ENCODE measurements around the gene FKBP7. TPM values are rescaled to one million over a fixed set of nuclear protein-coding genes. Genes with fewer than 3 reads are reported as not detected.

Gene FKBP7
- total and polyA plus RNA-seq, 2 of the 13 experiments (the other 11 are each of a cell fraction or from before 2014, with no cell fraction given): 12.4 to 14.8 TPM

- peak; percentile 88; the same call in 1 of the 2 replicates for TF ChIP-seq ZFP91 (CRISPR knock-in tag; IDR thresholded peaks at IDR 0.05; ENCODE audit: borderline replicate concordance)
- TF ChIP-seq STAG1 (CRISPR knock-in tag; IDR thresholded peaks at IDR 0.05): peak; percentile 65
- TF ChIP-seq, protein P1, sequence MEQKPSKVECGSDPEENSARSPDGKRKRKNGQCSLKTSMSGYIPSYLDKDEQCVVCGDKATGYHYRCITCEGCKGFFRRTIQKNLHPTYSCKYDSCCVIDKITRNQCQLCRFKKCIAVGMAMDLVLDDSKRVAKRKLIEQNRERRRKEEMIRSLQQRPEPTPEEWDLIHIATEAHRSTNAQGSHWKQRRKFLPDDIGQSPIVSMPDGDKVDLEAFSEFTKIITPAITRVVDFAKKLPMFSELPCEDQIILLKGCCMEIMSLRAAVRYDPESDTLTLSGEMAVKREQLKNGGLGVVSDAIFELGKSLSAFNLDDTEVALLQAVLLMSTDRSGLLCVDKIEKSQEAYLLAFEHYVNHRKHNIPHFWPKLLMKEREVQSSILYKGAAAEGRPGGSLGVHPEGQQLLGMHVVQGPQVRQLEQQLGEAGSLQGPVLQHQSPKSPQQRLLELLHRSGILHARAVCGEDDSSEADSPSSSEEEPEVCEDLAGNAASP (CRISPR knock-in tag; IDR thresholded peaks at IDR 0.05; ENCODE audit: borderline replicate concordance): peak; percentile 70
- TF ChIP-seq, protein P2, sequence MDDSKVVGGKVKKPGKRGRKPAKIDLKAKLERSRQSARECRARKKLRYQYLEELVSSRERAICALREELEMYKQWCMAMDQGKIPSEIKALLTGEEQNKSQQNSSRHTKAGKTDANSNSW (CRISPR knock-in tag; IDR thresholded peaks at IDR 0.05; ENCODE audit: borderline replicate concordance): peak; percentile 71; the same call in 1 of the 2 replicates
- TF ChIP-seq ZNF75D (CRISPR knock-in tag; IDR thresholded peaks at IDR 0.05; ENCODE audit: borderline replicate concordance): no peak
- TF ChIP-seq, protein P3, sequence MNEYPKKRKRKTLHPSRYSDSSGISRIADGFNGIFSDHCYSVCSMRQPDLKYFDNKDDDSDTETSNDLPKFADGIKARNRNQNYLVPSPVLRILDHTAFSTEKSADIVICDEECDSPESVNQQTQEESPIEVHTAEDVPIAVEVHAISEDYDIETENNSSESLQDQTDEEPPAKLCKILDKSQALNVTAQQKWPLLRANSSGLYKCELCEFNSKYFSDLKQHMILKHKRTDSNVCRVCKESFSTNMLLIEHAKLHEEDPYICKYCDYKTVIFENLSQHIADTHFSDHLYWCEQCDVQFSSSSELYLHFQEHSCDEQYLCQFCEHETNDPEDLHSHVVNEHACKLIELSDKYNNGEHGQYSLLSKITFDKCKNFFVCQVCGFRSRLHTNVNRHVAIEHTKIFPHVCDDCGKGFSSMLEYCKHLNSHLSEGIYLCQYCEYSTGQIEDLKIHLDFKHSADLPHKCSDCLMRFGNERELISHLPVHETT (CRISPR knock-in tag; conservative IDR thresholded peaks at IDR 0.05): peak; percentile 41
- TF ChIP-seq ZNF674 (CRISPR knock-in tag; IDR thresholded peaks at IDR 0.05; ENCODE audit: low read depth): no peak
- no peak for TF ChIP-seq SYNCRIP (IDR thresholded peaks at IDR 0.05; ENCODE audit: insufficient read depth, low read depth, low read length)
- peak; percentile 79; the same call in 1 of the 2 replicates for TF ChIP-seq ZNF766 (CRISPR knock-in tag; IDR thresholded peaks at IDR 0.05; ENCODE audit: borderline replicate concordance)
- peak; percentile 89; the same call in 1 of the 2 replicates for TF ChIP-seq GLI4 (CRISPR knock-in tag; IDR thresholded peaks at IDR 0.05; ENCODE audit: borderline replicate concordance)
- peak; percentile 63; the same call in 1 of the 2 replicates for TF ChIP-seq ZNF564 (CRISPR knock-in tag; IDR thresholded peaks at IDR 0.05)
- TF ChIP-seq CCDC6 (CRISPR knock-in tag; IDR thresholded peaks at IDR 0.05): peak; percentile 97
- peak; percentile 58; the same call in 1 of the 2 replicates for TF ChIP-seq ZKSCAN8 (CRISPR knock-in tag; IDR thresholded peaks at IDR 0.05; ENCODE audit: borderline replicate concordance)
- TF ChIP-seq ZBTB7A (CRISPR knock-in tag; IDR thresholded peaks at IDR 0.05): no peak
- no peak for TF ChIP-seq ZFP36L2 (CRISPR knock-in tag; IDR thresholded peaks at IDR 0.05)
- no peak for TF ChIP-seq MTA3 (CRISPR knock-in tag; IDR thresholded peaks at IDR 0.05)
- TF ChIP-seq, protein P4, sequence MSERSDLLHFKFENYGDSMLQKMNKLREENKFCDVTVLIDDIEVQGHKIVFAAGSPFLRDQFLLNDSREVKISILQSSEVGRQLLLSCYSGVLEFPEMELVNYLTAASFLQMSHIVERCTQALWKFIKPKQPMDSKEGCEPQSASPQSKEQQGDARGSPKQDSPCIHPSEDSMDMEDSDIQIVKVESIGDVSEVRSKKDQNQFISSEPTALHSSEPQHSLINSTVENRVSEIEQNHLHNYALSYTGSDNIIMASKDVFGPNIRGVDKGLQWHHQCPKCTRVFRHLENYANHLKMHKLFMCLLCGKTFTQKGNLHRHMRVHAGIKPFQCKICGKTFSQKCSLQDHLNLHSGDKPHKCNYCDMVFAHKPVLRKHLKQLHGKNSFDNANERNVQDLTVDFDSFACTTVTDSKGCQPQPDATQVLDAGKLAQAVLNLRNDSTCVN (CRISPR knock-in tag; IDR thresholded peaks at IDR 0.05; ENCODE audit: borderline replicate concordance): peak; percentile 73; the same call in 1 of the 2 replicates
- TF ChIP-seq ZBTB20 (CRISPR knock-in tag; IDR thresholded peaks at IDR 0.05; ENCODE audit: borderline replicate concordance, low read depth): peak; percentile 57; the same call in 1 of the 2 replicates
- 0 out of 2 replicates have a peak, but pooled peaks have one; percentile 82 for TF ChIP-seq MED13 (CRISPR knock-in tag; IDR thresholded peaks at IDR 0.05)
- no peak for TF ChIP-seq NFRKB (IDR thresholded peaks at IDR 0.05)
- TF ChIP-seq ZNF331 (CRISPR knock-in tag; IDR thresholded peaks at IDR 0.05): peak; percentile 70
- no peak for TF ChIP-seq RFX5 (IDR thresholded peaks at IDR 0.05; ENCODE audit: low read depth, low read length)
- TF ChIP-seq ZNF441 (CRISPR knock-in tag; IDR thresholded peaks at IDR 0.05; ENCODE audit: borderline replicate concordance): peak; percentile 68
- no peak for TF ChIP-seq SP2 (CRISPR knock-in tag; IDR thresholded peaks at IDR 0.05)
Observed at GRCh38 chr2:178478439-178479274, at the start of gene FKBP7 (continued).
